ENCODE results near the gene TOM1L1.

The TOM1L1 gene

DNA sequence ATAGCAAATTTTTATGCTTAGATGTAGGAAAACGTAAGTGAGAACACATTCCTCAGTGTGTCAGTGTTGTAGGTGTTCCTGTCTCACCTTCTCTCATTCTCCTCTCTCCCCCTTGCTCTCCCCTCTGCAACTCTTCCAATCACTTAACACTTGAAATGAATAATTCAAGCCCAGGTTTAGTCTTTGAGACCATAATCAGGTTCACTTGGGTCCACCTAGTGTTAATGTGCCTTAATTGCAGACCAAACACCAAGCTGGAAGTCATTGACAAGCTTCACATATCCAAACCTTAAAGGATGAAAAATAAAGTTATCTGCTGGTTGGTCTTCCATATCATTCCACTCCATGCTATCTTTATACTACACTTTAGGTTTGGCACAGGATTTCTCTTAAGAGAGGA is 104.9 kb downstream of the TOM1L1 start:
- H3K4me3 ChIP-seq (ENCODE audit: low read depth in 1 of 2, low read length in 1 of 2), result no peak overlapping the region
- H3K27me3 ChIP-seq, result no peaks in the 10 kb centered on the region
- no peaks in the 10 kb centered on the region for H3K36me3 ChIP-seq
- H3K27ac ChIP-seq, result no peak overlapping the region
- TF ChIP-seq, protein P1, sequence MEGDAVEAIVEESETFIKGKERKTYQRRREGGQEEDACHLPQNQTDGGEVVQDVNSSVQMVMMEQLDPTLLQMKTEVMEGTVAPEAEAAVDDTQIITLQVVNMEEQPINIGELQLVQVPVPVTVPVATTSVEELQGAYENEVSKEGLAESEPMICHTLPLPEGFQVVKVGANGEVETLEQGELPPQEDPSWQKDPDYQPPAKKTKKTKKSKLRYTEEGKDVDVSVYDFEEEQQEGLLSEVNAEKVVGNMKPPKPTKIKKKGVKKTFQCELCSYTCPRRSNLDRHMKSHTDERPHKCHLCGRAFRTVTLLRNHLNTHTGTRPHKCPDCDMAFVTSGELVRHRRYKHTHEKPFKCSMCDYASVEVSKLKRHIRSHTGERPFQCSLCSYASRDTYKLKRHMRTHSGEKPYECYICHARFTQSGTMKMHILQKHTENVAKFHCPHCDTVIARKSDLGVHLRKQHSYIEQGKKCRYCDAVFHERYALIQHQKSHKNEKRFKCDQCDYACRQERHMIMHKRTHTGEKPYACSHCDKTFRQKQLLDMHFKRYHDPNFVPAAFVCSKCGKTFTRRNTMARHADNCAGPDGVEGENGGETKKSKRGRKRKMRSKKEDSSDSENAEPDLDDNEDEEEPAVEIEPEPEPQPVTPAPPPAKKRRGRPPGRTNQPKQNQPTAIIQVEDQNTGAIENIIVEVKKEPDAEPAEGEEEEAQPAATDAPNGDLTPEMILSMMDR (IDR thresholded peaks at IDR 0.05), result no peak
- H3K9me3 ChIP-seq, result no peaks in the 10 kb centered on the region
- H3K4me1 ChIP-seq (ENCODE audit: control insufficient read depth in 1 of 2, insufficient read depth in 1 of 2, low read depth in 1 of 2, low read length in 1 of 2), result no peaks in the 10 kb centered on the region
